Caco-2 (cell line): ENCODE results near the gene RING1. TPM values are rescaled to one million over a fixed set of nuclear protein-coding genes. Genes with fewer than 3 reads are reported as not detected.

Experiments used
- BruUV-seq: library from RNA; stranded (reverse); fragments of 400-500 nt; replicated peaks from 2 replicates; lab custom pipeline; 2021; lab: Mats Ljungman, UMichigan
- CTCF ChIA-PET: fragments of 300-600 bp; sonication (Branson Sonifier 250); formaldehyde crosslinking; loops from one replicate; lab custom pipeline; 2022; ENCODE audit warnings: antibody characterized with exemption; lab: Charles Lee
- POLR2A ChIA-PET: fragments of 300-600 bp; sonication (Branson Sonifier 250); formaldehyde crosslinking; loops from one replicate; lab custom pipeline; 2022; ENCODE audit warnings: antibody characterized with exemption; lab: Charles Lee
- DNase-seq, 2 experiments: peaks; one replicate each; pipeline versions ENCODE4 v3.0.0 to v3.0.0-alpha.2; 2020 to 2022
- H3K27me3 ChIP-seq: replicated peaks from 2 replicates; pipeline ENCODE4 v1.6.0; 2011; ENCODE audit warnings: low read length; ENCODE audit not compliant: control insufficient read depth, insufficient read depth
- H3K36me3 ChIP-seq: 2 replicates; pipeline ENCODE4 v1.5.1; 2011; ENCODE audit warnings: low read length; ENCODE audit not compliant: control insufficient read depth, insufficient read depth
- H3K4me1 ChIP-seq: fragments of 250-450 bp; sonication (Bioruptor Pico); 2 replicates; pipeline ENCODE4 v1.5.1; 2020; ENCODE audit warnings: mild to moderate bottlenecking
- H3K4me3 ChIP-seq: 2 replicates; pipeline ENCODE4 v1.5.1; 2011; ENCODE audit warnings: low read depth, mild to moderate bottlenecking, control low read depth, low read length
- H3K9me3 ChIP-seq: fragments of 250-450 bp; sonication (Bioruptor Pico); 2 replicates; pipeline ENCODE4 v1.5.1; 2020; ENCODE audit warnings: mild to moderate bottlenecking, moderate library complexity
- H3K27ac Mint-ChIP-seq: one replicate; pipeline ENCODE4 v1.8.0; 2022; ENCODE audit warnings: mixed read lengths; ENCODE audit not compliant: unreplicated experiment
- H3K27me3 Mint-ChIP-seq: one replicate; pipeline ENCODE4 v1.8.0; 2022; ENCODE audit warnings: mixed read lengths; ENCODE audit not compliant: insufficient read depth, unreplicated experiment
- H3K36me3 Mint-ChIP-seq: one replicate; pipeline ENCODE4 v1.8.0; 2022; ENCODE audit warnings: mild to moderate bottlenecking, mixed read lengths; ENCODE audit not compliant: insufficient read depth, unreplicated experiment
- H3K4me1 Mint-ChIP-seq: one replicate; pipeline ENCODE4 v1.8.0; 2022; ENCODE audit warnings: low read depth, mixed read lengths; ENCODE audit not compliant: unreplicated experiment
- H3K4me3 Mint-ChIP-seq: one replicate; pipeline ENCODE4 v1.8.0; 2022; ENCODE audit warnings: mild to moderate bottlenecking, moderate library complexity, mixed read lengths; ENCODE audit not compliant: unreplicated experiment
- H3K9me3 Mint-ChIP-seq: one replicate; pipeline ENCODE4 v1.8.0; 2022; ENCODE audit warnings: mixed read lengths; ENCODE audit not compliant: unreplicated experiment
- CTCF ChIP-seq, 2 experiments: fragments of 200-600 bp in 1 of 2; IDR thresholded peaks; 1 replicate in 1 of 2; 2 replicates in 1 of 2; pipeline versions ENCODE4 v1.5.1 to v1.8.0; 2011 to 2022; ENCODE audit warnings: antibody characterized with exemption in 1 of 2, control low read depth in 1 of 2, inconsistent platforms in 1 of 2, low read depth in 1 of 2, low read length in 1 of 2, mild to moderate bottlenecking in 1 of 2, moderate library complexity in 1 of 2; ENCODE audit not compliant: insufficient read depth in 1 of 2, severe bottlenecking in 1 of 2, unreplicated experiment in 1 of 2
- intact Hi-C: fragments of 100-400 bp; cut with micrococcal nuclease; formaldehyde crosslinking; loops from one replicate; pipeline ENCODE4 v1.10.0; 2022; ENCODE audit not compliant: unreplicated experiment
- total RNA-seq: library from RNA; stranded (reverse); gene quantifications from 2 replicates; pipeline ENCODE4 v1.2.3, GENCODE V29; 2022

Gene RING1
- total RNA-seq, 1 experiment from 2014 or later: 32.0 TPM

GRCh38 chr6:33170176-33171015, 37.9 kb upstream of the RING1 start:
- BruUV-seq: no TSS peak
- H3K27me3 Mint-ChIP-seq: peaks cover 10% of the 10 kb centered on the region
- no peaks in the 10 kb centered on the region for H3K9me3 Mint-ChIP-seq
- no peaks in the 10 kb centered on the region for H3K4me1 Mint-ChIP-seq
- no peak overlapping the region for H3K4me3 Mint-ChIP-seq
- Histone ChIP-seq H3K27me3 (no peaks in the 10 kb centered on the region), H3K4me1 (no peaks in the 10 kb centered on the region), H3K36me3 (no peaks in the 10 kb centered on the region), H3K4me3 (no peak overlapping the region), H3K9me3 (no peaks in the 10 kb centered on the region)
- H3K27ac Mint-ChIP-seq: no peak overlapping the region
- no peaks in the 10 kb centered on the region for H3K36me3 Mint-ChIP-seq
- DNase-seq: no peak
- intact Hi-C loops: no loop called here
- ChIA-PET POLR2A (no interaction called here), CTCF (no interaction called here)
- no peak for TF ChIP-seq CTCF (IDR thresholded peaks at IDR 0.05; ENCODE audit: insufficient read depth in 1 of 2, low read depth in 1 of 2, low read length in 1 of 2, severe bottlenecking in 1 of 2, unreplicated experiment in 1 of 2)

GRCh38 chr6:33171016-33171879, 37.1 kb upstream of the RING1 start:
- H3K9me3 ChIP-seq: no peaks in the 10 kb centered on the region
- ChIA-PET POLR2A (no interaction called here), CTCF (interaction anchor here (1.0 kb wide), 1 partner anchor 27 kb away, joined by 3 read pairs; no protein-coding TSS in a partner anchor)
- no peak overlapping the region for H3K4me3 ChIP-seq
- BruUV-seq: no TSS peak
- Mint-ChIP-seq H3K27me3 (peaks cover 15% of the 10 kb centered on the region), H3K4me1 (no peaks in the 10 kb centered on the region), H3K27ac (no peak overlapping the region), H3K4me3 (no peak overlapping the region), H3K9me3 (no peaks in the 10 kb centered on the region), H3K36me3 (no peaks in the 10 kb centered on the region)
- intact Hi-C loops: no loop called here
- H3K36me3 ChIP-seq: no peaks in the 10 kb centered on the region
- no peaks in the 10 kb centered on the region for H3K4me1 ChIP-seq
- no peak for TF ChIP-seq CTCF (IDR thresholded peaks at IDR 0.05; ENCODE audit: insufficient read depth in 1 of 2, low read depth in 1 of 2, low read length in 1 of 2, severe bottlenecking in 1 of 2, unreplicated experiment in 1 of 2)
- no peak for DNase-seq
- no peaks in the 10 kb centered on the region for H3K27me3 ChIP-seq
